ENCODE results near the gene SMPD4.
"Not testable (repeated sequence)": the region's sequence is repeated elsewhere in the genome, so short reads cannot be mapped to it uniquely, and the experiment has no call there.

SMPD4 gene

GRCh38 chr2:130141002-130141401 is 40.4 kb downstream of the SMPD4 start:
- DNase-seq (ENCODE audit: low read depth, low spot score), result not testable (repeated sequence)

GRCh38 chr2:130140516-130140915 is 40.9 kb downstream of the SMPD4 start:
- not testable (repeated sequence) for DNase-seq (ENCODE audit: low read depth, low spot score)

GRCh38 chr2:130139331-130140280 is 41.8 kb downstream of the SMPD4 start:
- not testable (repeated sequence) for DNase-seq (ENCODE audit: low read depth, low spot score)

GRCh38 chr2:130138841-130139251 is 42.6 kb downstream of the SMPD4 start:
- not testable (repeated sequence) for DNase-seq (ENCODE audit: low read depth, low spot score)

GRCh38 chr2:130138326-130138725 is 43.1 kb downstream of the SMPD4 start:
- not testable (repeated sequence) for DNase-seq (ENCODE audit: low read depth, low spot score)

- not testable (repeated sequence) for DNase-seq (ENCODE audit: low read depth, low spot score)
Observed at GRCh38 chr2:130137118-130137517, 44.3 kb downstream of the SMPD4 start.

- DNase-seq (ENCODE audit: low read depth, low spot score), result not testable (repeated sequence)
Observed at GRCh38 chr2:130136546-130136945, 44.9 kb downstream of the SMPD4 start.

- DNase-seq (ENCODE audit: low read depth, low spot score), result no peak
Observed at GRCh38 chr2:130135692-130136541, 45.5 kb downstream of the SMPD4 start.

GRCh38 chr2:130129120-130129829 is 52.1 kb downstream of the SMPD4 start, which contains the start of gene POTEF:
TSS of gene POTEF (minus strand) at chr2:130129222. CDS start at chr2:130120515, 8,707 bp downstream.
- DNase-seq (ENCODE audit: low read depth, low spot score), result peak; percentile 55

- DNase-seq (ENCODE audit: low read depth, low spot score), result not testable (repeated sequence)
Observed at GRCh38 chr2:130128464-130128863, 52.9 kb downstream of the SMPD4 start.

- not testable (repeated sequence) for DNase-seq (ENCODE audit: low read depth, low spot score)
Observed at GRCh38 chr2:130127726-130128125, 53.7 kb downstream of the SMPD4 start.

GRCh38 chr2:130120924-130121323 is 60.5 kb downstream of the SMPD4 start:
- DNase-seq (ENCODE audit: low read depth, low spot score), result peak; percentile 39

GRCh38 chr2:130102597-130103363 is 78.6 kb downstream of the SMPD4 start:
- peak; percentile 4 for DNase-seq (ENCODE audit: low read depth, low spot score)

Measured in ELF-1 (cell line).